GM19397 (cell line): ENCODE measurements around the gene MAGI2.
"Not testable (repeated sequence)": the region's sequence is repeated elsewhere in the genome, so short reads cannot be mapped to it uniquely, and the experiment has no call there.

ENCODE experiments used
- ATAC-seq: cut with Tn5 transposase; IDR thresholded peaks from one replicate; pipeline ENCODE4 v1.9.1; 2021; ENCODE audit warnings: mild to moderate bottlenecking, moderate library complexity; ENCODE audit not compliant: unreplicated experiment

MAGI2 gene

GRCh38 chr7:78514634-78515033 is 938.8 kb downstream of the MAGI2 start:
- ATAC-seq: no peak

GRCh38 chr7:78510580-78511188 is 942.8 kb downstream of the MAGI2 start:
- no peak for ATAC-seq

GRCh38 chr7:78503301-78503700 is 950.2 kb downstream of the MAGI2 start:
- not testable (repeated sequence) for ATAC-seq

GRCh38 chr7:78501064-78501463 is 952.4 kb downstream of the MAGI2 start:
- no peak for ATAC-seq

GRCh38 chr7:78499971-78500370 is 953.5 kb downstream of the MAGI2 start:
- ATAC-seq: no peak

GRCh38 chr7:78499283-78499682 is 954.2 kb downstream of the MAGI2 start:
- ATAC-seq: no peak

- ATAC-seq: no peak
Observed at GRCh38 chr7:78497728-78498427, 955.6 kb downstream of the MAGI2 start.

GRCh38 chr7:78496096-78496630 is 957.3 kb downstream of the MAGI2 start:
- no peak for ATAC-seq

- no peak for ATAC-seq
Observed at GRCh38 chr7:78493401-78493800, 960.1 kb downstream of the MAGI2 start.

- ATAC-seq: no peak
Observed at GRCh38 chr7:78492146-78492545, 961.3 kb downstream of the MAGI2 start.

GRCh38 chr7:78490524-78490923 is 962.9 kb downstream of the MAGI2 start:
- ATAC-seq: no peak

GRCh38 chr7:78489476-78490240 is 963.8 kb downstream of the MAGI2 start:
- ATAC-seq: no peak

GRCh38 chr7:78487464-78487863 is 966.0 kb downstream of the MAGI2 start:
- no peak for ATAC-seq

- no peak for ATAC-seq
Observed at GRCh38 chr7:78479348-78479747, 974.1 kb downstream of the MAGI2 start.

GRCh38 chr7:78476851-78477405 is 976.5 kb downstream of the MAGI2 start:
- no peak for ATAC-seq

GRCh38 chr7:78473571-78474301 is 979.7 kb downstream of the MAGI2 start:
- no peak for ATAC-seq

GRCh38 chr7:78473021-78473420 is 980.4 kb downstream of the MAGI2 start:
- no peak for ATAC-seq

- no peak for ATAC-seq
Observed at GRCh38 chr7:78472519-78472918, 980.9 kb downstream of the MAGI2 start.

GRCh38 chr7:78465894-78466293 is 987.6 kb downstream of the MAGI2 start:
- ATAC-seq: no peak

GRCh38 chr7:78463039-78463438 is 990.4 kb downstream of the MAGI2 start:
- no peak for ATAC-seq

- ATAC-seq: no peak
Observed at GRCh38 chr7:78450706-78451105, 1002.8 kb downstream of the MAGI2 start.
